Right renal cortex interstitium (tissue), 3 donors: Measurements from ENCODE around the gene DYRK3. TPM values are rescaled to one million over a fixed set of nuclear protein-coding genes. Genes with fewer than 3 reads are reported as not detected.

Experiments used
- polyA plus RNA-seq, 3 donors: library from polyadenylated mRNA; unstranded; fragments of 120-200 nt; gene quantifications; one replicate each; pipeline ENCODE4 v1.2.1, GENCODE V29; 2013; ENCODE audit not compliant: insufficient read length in 3 of 3

Gene DYRK3
- polyA plus RNA-seq, 3 donors, result 8.5 to 9.7 (median 8.8) TPM

Other genes with a start within 250 kb of the DYRK3 start
- 1 to 10 TPM; 4.3 to 5.0 (median 4.4) TPM for gene IKBKE, start 165.1 kb upstream of the DYRK3 start, polyA plus RNA-seq
- 1 to 10 TPM; 5.0 to 5.4 (median 5.1) TPM for gene RASSF5, start 128.0 kb upstream of the DYRK3 start, polyA plus RNA-seq
- 10 to 100 TPM; 85.9 to 91.8 (median 88.2) TPM for gene EIF2D, start 23.1 kb upstream of the DYRK3 start, polyA plus RNA-seq
- gene MAPKAPK2, start 49.4 kb downstream of the DYRK3 start, polyA plus RNA-seq, result 10 to 100 TPM; 66.5 to 80.4 (median 79.6) TPM
- under 1 TPM; 0.54 to 0.96 (median 0.89) TPM for gene IL19, start 135.2 kb downstream of the DYRK3 start, polyA plus RNA-seq
- gene IL10, start 137.0 kb downstream of the DYRK3 start, polyA plus RNA-seq, result under 1 TPM; 0.19 to 0.33 (median 0.27) TPM
- gene IL20, start 230.1 kb downstream of the DYRK3 start, polyA plus RNA-seq, result not detected